Heart right ventricle (tissue), 16 donors: Measurements from ENCODE around the gene MGAT5. TPM values are rescaled to one million over a fixed set of nuclear protein-coding genes. Genes with fewer than 3 reads are reported as not detected.
A peak's percentile ranks its signal among the peaks of the same experiment; 100 is the strongest.
"Not testable (repeated sequence)": the region's sequence is repeated elsewhere in the genome, so short reads cannot be mapped to it uniquely, and the experiment has no call there.

ENCODE experiments used
- ATAC-seq, 8 donors: fragments of 200-7000 bp; cut with Tn5 transposase; one replicate each; pipeline ENCODE4 v1.9.1; 2020; ENCODE audit warnings: mild to moderate bottlenecking in 8 of 8, moderate library complexity in 8 of 8, moderate number of reproducible peaks in 1 of 8
- DNase-seq, 2 donors: peaks; one replicate each; pipeline ENCODE4 v3.0.0-alpha.2; 2020
- H3K27ac ChIP-seq, 10 donors: fragments of 200-600 bp; sonication (generic) in 2 of 10; one replicate each; pipeline versions ENCODE4 v1.5.0 to v1.8.0; 2020 to 2022; ENCODE audit warnings: mild to moderate bottlenecking in 3 of 10
- H3K27me3 ChIP-seq, 7 donors: fragments of 200-600 bp; one replicate each; pipeline ENCODE4 v1.8.0; 2021 to 2022; ENCODE audit warnings: mild to moderate bottlenecking in 2 of 7
- H3K36me3 ChIP-seq, 9 donors: fragments of 200-600 bp; sonication (generic) in 1 of 9; one replicate each; pipeline versions ENCODE4 v1.5.0 to v1.8.0; 2020 to 2022; ENCODE audit warnings: mild to moderate bottlenecking in 2 of 9
- H3K4me1 ChIP-seq, 9 donors: fragments of 200-600 bp; sonication (generic) in 1 of 9; one replicate each; pipeline versions ENCODE4 v1.5.0 to v1.8.0; 2020 to 2022; ENCODE audit warnings: mild to moderate bottlenecking in 4 of 9
- H3K4me3 ChIP-seq, 10 donors: fragments of 200-600 bp; sonication (generic) in 2 of 10; one replicate each; pipeline versions ENCODE4 v1.5.0 to v1.8.0; 2020 to 2022; ENCODE audit warnings: mild to moderate bottlenecking in 7 of 10, moderate library complexity in 2 of 10
- H3K9me3 ChIP-seq, 11 donors: fragments of 200-600 bp in 10 of 11; sonication (generic) in 2 of 11; one replicate each; pipeline versions ENCODE4 v1.5.0 to v1.8.0; 2013 to 2022; ENCODE audit warnings: mild to moderate bottlenecking in 2 of 11, control low read depth in 1 of 11, moderate library complexity in 1 of 11
- CTCF ChIP-seq, 9 donors: fragments of 200-600 bp; sonication (generic) in 2 of 9; IDR thresholded peaks; one replicate each; pipeline versions ENCODE4 v1.5.0 to v1.8.0; 2021 to 2022; ENCODE audit warnings: antibody characterized with exemption in 9 of 9, mild to moderate bottlenecking in 5 of 9, moderate library complexity in 1 of 9
- WGBS, 2 donors: extraction: QIAGEN DNeasy Blood & Tissue Kit; methylation state at CpG; one replicate each; pipeline ENCODE4 v1.1.7; 2013; ENCODE audit warnings: inconsistent platforms in 1 of 2; 5-methylcytosine and 5-hydroxymethylcytosine counted together
- intact Hi-C, 10 donors: fragments of 100-400 bp; cut with DNase I; formaldehyde crosslinking; loops; one replicate each; pipeline versions ENCODE4 v1.11.1 to v1.14.2; 2022
- polyA plus RNA-seq, 2 donors: library from polyadenylated mRNA; stranded (reverse); fragments of 200-250 nt; gene quantifications; one replicate each; pipeline ENCODE4 v1.2.3, GENCODE V29; 2013
- total RNA-seq, 10 donors: library from RNA; stranded (reverse); fragmentation: NEBNext Ultra II Directional in 3 of 10; extraction: Animal tissue kit (Norgen Biotek cat#: 25700) in 3 of 10; gene quantifications; one replicate each; pipeline versions ENCODE4 v1.2.1 to v1.2.4, GENCODE V29; 2021 to 2023
- donor health status: Arrhythmogenic right ventricular cardiomyopathy.
- donor health status: ischemic (EF 13 %, LVEDD 7.1; RV severe dilation, severe dysfunction).
- donor health status: healthy with polysubstance abuse.
- donor health status: DM: no; HTN: yes; CAD: no.
- donor health status: DM: no; HTN: no; CAD: no.
- donor health status: ischemic (EF 25% LVEDD 6.9; RV normal size, moderate dysfunction).
- donor health status: ischemic (EF 25% LVEDD 5.7; RV mildly dilated, moderate dysfunction).
- donor health status: healthy.
- donor health status: DM: yes; HTN: yes; CAD: no.
- donor health status: Ischemic cardiomyopathy.
- donor health status: ischemic (EF 35%, LVEDD 5.7; RV mildly dilated, moderate dysfunction).
- donor health status: nonischemic (EF 11% LVEDD 7.7; RV severe dilation, severe dysfunction).
- donor health status: DM: yes; HTN: yes; CAD: no.
- donor health status: PGD.
- donor health status: ischemic (EF 29% LVEDD 5.4; RV normal size, mild dysfunction).
- donor health status: nonischemic (EF 23%, LVEDD 6.1; RV moderate dilation, normal function).

Gene MGAT5
- total and polyA plus RNA-seq, 12 donors, result 6.4 to 111 (median 92.2) TPM

- H3K36me3 ChIP-seq, result no peaks in the 10 kb centered on the region
- no peak overlapping the region for H3K4me3 ChIP-seq
- no peak overlapping the region for H3K27ac ChIP-seq
- DNase-seq, result no peak
- no peak for ATAC-seq
- peaks cover 0 to 22% (median 10%) of the 10 kb centered on the region in 11 donors for H3K9me3 ChIP-seq
- WGBS, 2 donors, result 92 to 93% methylated on average over 12 of the region's 12 CpGs
- H3K27me3 ChIP-seq, result no peaks in the 10 kb centered on the region
- TF ChIP-seq CTCF (IDR thresholded peaks at IDR 0.05), result no peak
- H3K4me1 ChIP-seq, result no peaks in the 10 kb centered on the region
- intact Hi-C loops, result loop anchor here in 1 of 10 donors (5.0 kb wide), 1 partner anchor 429 kb away; no protein-coding TSS in a partner anchor
These were observed 214.9 kb downstream of the MGAT5 start for GRCh38 chr2:134468776-134469175.

- no peaks in the 10 kb centered on the region for H3K27me3 ChIP-seq
- no peaks in the 10 kb centered on the region for H3K4me1 ChIP-seq
- no peak for DNase-seq
- no peak for TF ChIP-seq CTCF (IDR thresholded peaks at IDR 0.05)
- intact Hi-C loops, result loop anchor here in 1 of 10 donors (5.0 kb wide), 1 partner anchor 428 kb away; no protein-coding TSS in a partner anchor
- H3K36me3 ChIP-seq, result no peaks in the 10 kb centered on the region
- H3K4me3 ChIP-seq, result no peak overlapping the region
- WGBS, 2 donors, result 97% methylated on average over 25 of the region's 25 CpGs
- no peak for ATAC-seq
- H3K27ac ChIP-seq, result no peak overlapping the region
- H3K9me3 ChIP-seq, result peaks cover 0 to 26% (median 12%) of the 10 kb centered on the region in 11 donors
These were observed 215.7 kb downstream of the MGAT5 start for GRCh38 chr2:134469516-134470115.

GRCh38 chr2:134470561-134471168, 216.8 kb downstream of the MGAT5 start:
- DNase-seq (no peak), ATAC-seq (no peak)
- 96% methylated on average over 8 of the region's 8 CpGs for WGBS, 2 donors
- Histone ChIP-seq H3K4me1 (no peaks in the 10 kb centered on the region), H3K36me3 (no peaks in the 10 kb centered on the region), H3K27ac (no peak overlapping the region), H3K27me3 (no peaks in the 10 kb centered on the region), H3K4me3 (no peak overlapping the region), H3K9me3 (peaks cover 0 to 26% (median 12%) of the 10 kb centered on the region in 11 donors)
- TF ChIP-seq CTCF (IDR thresholded peaks at IDR 0.05), result no peak
- intact Hi-C loops, result no loop called here

GRCh38 chr2:134476982-134477381, 223.1 kb downstream of the MGAT5 start:
- H3K4me1 ChIP-seq, H3K27me3 ChIP-seq, H3K36me3 ChIP-seq, H3K27ac ChIP-seq, DNase-seq, intact Hi-C loops, H3K4me3 ChIP-seq: not testable (repeated sequence)
- H3K9me3 ChIP-seq, result peaks cover 0 to 25% (median 12%) of the 10 kb centered on the region in 11 donors
- WGBS, 2 donors, result 63 to 67% methylated on average over 8 of the region's 8 CpGs
- peak in 2 of 8 donors; percentile 37 to 47 for ATAC-seq
